Measurements from ENCODE around the gene NAPSA. TPM values are rescaled to one million over a fixed set of nuclear protein-coding genes. Genes with fewer than 3 reads are reported as not detected.

The NAPSA gene
- polyA plus RNA-seq, 1 donor (not counting 4 experiments of a cell fraction or from before 2014, with no cell fraction given) = 0.94 TPM

DNA sequence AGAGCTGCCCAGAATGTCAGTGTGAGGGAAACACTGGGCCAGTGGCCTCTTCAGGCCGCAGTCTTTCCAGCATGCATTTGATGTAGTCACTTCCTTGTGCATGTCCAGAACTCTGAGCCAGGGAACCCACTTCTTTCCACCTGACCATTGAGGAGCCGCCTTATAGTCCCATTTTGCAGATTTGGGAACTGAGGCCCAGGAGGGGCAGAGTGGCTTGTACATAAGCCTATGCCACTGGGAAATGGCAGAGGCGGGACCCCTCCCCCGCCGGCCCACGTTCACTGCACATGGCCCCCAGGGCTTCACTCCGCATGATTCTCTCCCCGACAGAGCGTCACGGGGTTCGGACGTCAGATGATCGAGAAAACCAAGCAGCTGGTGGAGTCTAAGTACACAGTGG, 47.7 kb upstream of the NAPSA start:
- Histone ChIP-seq H2AFZ (ENCODE audit: control insufficient read depth, low read length) (no peak overlapping the region), H3K4me3 (ENCODE audit: control insufficient read depth in 2 of 3, extremely low read depth in 1 of 3, insufficient read depth in 2 of 3, low read depth in 1 of 3, low read length in 3 of 3) (no peak overlapping the region), H3K79me2 (ENCODE audit: control insufficient read depth, insufficient read depth, low read length) (no peaks in the 10 kb centered on the region), H3K9ac (ENCODE audit: control insufficient read depth, extremely low read depth, insufficient read depth, low read length) (no peak overlapping the region), H3K4me1 (ENCODE audit: control insufficient read depth, extremely low read depth, insufficient read depth, low read length) (no peaks in the 10 kb centered on the region), H4K20me1 (ENCODE audit: control insufficient read depth, extremely low read depth, insufficient read depth, low read length) (no peaks in the 10 kb centered on the region), H3K9me1 (ENCODE audit: control insufficient read depth, extremely low read depth, insufficient read depth, low read length) (no peaks in the 10 kb centered on the region), H3K9me3 (ENCODE audit: control insufficient read depth, low read depth, low read length) (no peaks in the 10 kb centered on the region), H3K27ac (ENCODE audit: control insufficient read depth, insufficient read depth, low read length) (no peak overlapping the region), H3K4me2 (ENCODE audit: control insufficient read depth, extremely low read depth, insufficient read depth, low read depth, low read length) (no peak overlapping the region), H3K27me3 (ENCODE audit: control insufficient read depth, extremely low read depth, insufficient read depth, low read length) (no peaks in the 10 kb centered on the region), H3K36me3 (ENCODE audit: control insufficient read depth in 2 of 2, extremely low read depth in 1 of 2, insufficient read depth in 2 of 2, low read length in 2 of 2) (peaks cover 6 to 11% of the 10 kb centered on the region in 2 experiments)
- TF ChIP-seq, protein P1, sequence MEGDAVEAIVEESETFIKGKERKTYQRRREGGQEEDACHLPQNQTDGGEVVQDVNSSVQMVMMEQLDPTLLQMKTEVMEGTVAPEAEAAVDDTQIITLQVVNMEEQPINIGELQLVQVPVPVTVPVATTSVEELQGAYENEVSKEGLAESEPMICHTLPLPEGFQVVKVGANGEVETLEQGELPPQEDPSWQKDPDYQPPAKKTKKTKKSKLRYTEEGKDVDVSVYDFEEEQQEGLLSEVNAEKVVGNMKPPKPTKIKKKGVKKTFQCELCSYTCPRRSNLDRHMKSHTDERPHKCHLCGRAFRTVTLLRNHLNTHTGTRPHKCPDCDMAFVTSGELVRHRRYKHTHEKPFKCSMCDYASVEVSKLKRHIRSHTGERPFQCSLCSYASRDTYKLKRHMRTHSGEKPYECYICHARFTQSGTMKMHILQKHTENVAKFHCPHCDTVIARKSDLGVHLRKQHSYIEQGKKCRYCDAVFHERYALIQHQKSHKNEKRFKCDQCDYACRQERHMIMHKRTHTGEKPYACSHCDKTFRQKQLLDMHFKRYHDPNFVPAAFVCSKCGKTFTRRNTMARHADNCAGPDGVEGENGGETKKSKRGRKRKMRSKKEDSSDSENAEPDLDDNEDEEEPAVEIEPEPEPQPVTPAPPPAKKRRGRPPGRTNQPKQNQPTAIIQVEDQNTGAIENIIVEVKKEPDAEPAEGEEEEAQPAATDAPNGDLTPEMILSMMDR (optimal IDR thresholded peaks at IDR 0.05 in 1 of 3, IDR thresholded peaks at IDR 0.05 in 1 of 3, conservative IDR thresholded peaks at IDR 0.05 in 1 of 3; ENCODE audit: extremely low read depth in 1 of 3, insufficient read depth in 2 of 3, low read length in 3 of 3) = no peak
- no peak for TF ChIP-seq EZH2 (IDR thresholded peaks at IDR 0.05; ENCODE audit: low read length)
- dilution Hi-C loops (cut with MboI; ENCODE audit: extremely low pct_ligation_motif_present, low sequenced_read_pairs) = no loop called here
- FAIRE-seq (no peak), DNase-seq (ENCODE audit: low read depth, low spot score) (no peak)

DNA sequence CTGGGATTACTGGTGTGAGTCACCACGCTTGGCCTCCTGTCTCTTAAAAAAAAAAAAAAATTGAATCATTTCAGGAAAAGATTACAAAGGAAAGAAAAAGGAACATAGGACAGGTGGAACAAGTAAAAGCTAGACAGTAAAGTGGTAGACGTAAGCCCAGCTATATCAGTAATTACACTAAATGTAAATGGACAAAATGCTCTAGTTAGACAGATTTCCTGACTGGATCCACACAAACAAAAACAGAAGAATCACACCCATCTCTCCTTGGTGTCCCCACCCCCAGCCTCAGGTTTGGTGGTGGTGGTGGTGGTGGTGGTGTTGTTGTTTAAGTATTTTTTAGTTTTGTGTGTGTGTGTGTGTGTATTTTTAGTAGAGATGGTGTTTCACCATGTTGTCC, 47.0 kb upstream of the NAPSA start:
- Histone ChIP-seq H3K79me2 (ENCODE audit: control insufficient read depth, insufficient read depth, low read length) (no peaks in the 10 kb centered on the region), H3K4me1 (ENCODE audit: control insufficient read depth, extremely low read depth, insufficient read depth, low read length) (no peaks in the 10 kb centered on the region), H3K9me1 (ENCODE audit: control insufficient read depth, extremely low read depth, insufficient read depth, low read length) (no peaks in the 10 kb centered on the region), H2AFZ (ENCODE audit: control insufficient read depth, low read length) (no peak overlapping the region), H3K9me3 (ENCODE audit: control insufficient read depth, low read depth, low read length) (no peaks in the 10 kb centered on the region), H3K9ac (ENCODE audit: control insufficient read depth, extremely low read depth, insufficient read depth, low read length) (no peak overlapping the region), H4K20me1 (ENCODE audit: control insufficient read depth, extremely low read depth, insufficient read depth, low read length) (no peaks in the 10 kb centered on the region), H3K27ac (ENCODE audit: control insufficient read depth, insufficient read depth, low read length) (no peak overlapping the region), H3K4me3 (ENCODE audit: control insufficient read depth in 2 of 3, extremely low read depth in 1 of 3, insufficient read depth in 2 of 3, low read depth in 1 of 3, low read length in 3 of 3) (no peak overlapping the region), H3K27me3 (ENCODE audit: control insufficient read depth, extremely low read depth, insufficient read depth, low read length) (no peaks in the 10 kb centered on the region), H3K36me3 (ENCODE audit: control insufficient read depth in 2 of 2, extremely low read depth in 1 of 2, insufficient read depth in 2 of 2, low read length in 2 of 2) (peaks cover 6 to 11% of the 10 kb centered on the region in 2 experiments), H3K4me2 (ENCODE audit: control insufficient read depth, extremely low read depth, insufficient read depth, low read depth, low read length) (no peak overlapping the region)
- dilution Hi-C loops (cut with MboI; ENCODE audit: extremely low pct_ligation_motif_present, low sequenced_read_pairs) = no loop called here
- FAIRE-seq = no peak
- TF ChIP-seq, protein P1 (optimal IDR thresholded peaks at IDR 0.05 in 1 of 3, IDR thresholded peaks at IDR 0.05 in 1 of 3, conservative IDR thresholded peaks at IDR 0.05 in 1 of 3; ENCODE audit: extremely low read depth in 1 of 3, insufficient read depth in 2 of 3, low read length in 3 of 3) = no peak
- no peak for TF ChIP-seq EZH2 (IDR thresholded peaks at IDR 0.05; ENCODE audit: low read length)
- DNase-seq (ENCODE audit: low read depth, low spot score) = no peak
